ENCODE measurements around the gene MLLT11.

The MLLT11 gene

GRCh38 chr1:151060007-151060656 is at the start of gene MLLT11:
Gene MLLT11, plus strand, starts transcription at chr1:151060397. Its CDS starts 6,828 bp downstream, at chr1:151067225.
- Mint-ChIP-seq H3K4me3 (peak within 1 kb of the TSS; percentile 97), H3K36me3 (ENCODE audit: low read depth) (peaks cover 38% of the 10 kb centered on the region), H3K27ac (peak within 1 kb of the TSS; percentile 96), H3K4me1 (peaks cover 56% of the 10 kb centered on the region), H3K9me3 (no peaks in the 10 kb centered on the region), H3K27me3 (no peaks in the 10 kb centered on the region)
- no peak for ATAC-seq
- peak; percentile 53 for DNase-seq

GRCh38 chr1:151011154-151011850 is 48.9 kb upstream of the MLLT11 start:
- no peaks in the 10 kb centered on the region for H3K36me3 Mint-ChIP-seq (ENCODE audit: low read depth)
- H3K27me3 Mint-ChIP-seq: no peaks in the 10 kb centered on the region
- H3K4me1 Mint-ChIP-seq: peaks cover 54% of the 10 kb centered on the region
- H3K9me3 Mint-ChIP-seq: no peaks in the 10 kb centered on the region
- no peak overlapping the region for H3K4me3 Mint-ChIP-seq
- DNase-seq (no peak), ATAC-seq (no peak)
- peak overlapping the region; percentile 20 for H3K27ac Mint-ChIP-seq

GRCh38 chr1:151012684-151013471 is 47.3 kb upstream of the MLLT11 start:
- no peak overlapping the region for H3K27ac Mint-ChIP-seq
- H3K27me3 Mint-ChIP-seq: no peaks in the 10 kb centered on the region
- ATAC-seq: no peak
- DNase-seq: no peak
- no peaks in the 10 kb centered on the region for H3K36me3 Mint-ChIP-seq (ENCODE audit: low read depth)
- H3K9me3 Mint-ChIP-seq: no peaks in the 10 kb centered on the region
- no peak overlapping the region for H3K4me3 Mint-ChIP-seq
- H3K4me1 Mint-ChIP-seq: peaks cover 38% of the 10 kb centered on the region

GRCh38 chr1:151013518-151013917 is 46.7 kb upstream of the MLLT11 start:
- Mint-ChIP-seq H3K9me3 (no peaks in the 10 kb centered on the region), H3K27me3 (no peaks in the 10 kb centered on the region), H3K36me3 (ENCODE audit: low read depth) (peaks cover 5% of the 10 kb centered on the region), H3K27ac (no peak overlapping the region), H3K4me1 (peaks cover 34% of the 10 kb centered on the region), H3K4me3 (no peak overlapping the region)
- DNase-seq (no peak), ATAC-seq (no peak)

GRCh38 chr1:151024540-151025146 is 35.6 kb upstream of the MLLT11 start:
- Mint-ChIP-seq H3K9me3 (no peaks in the 10 kb centered on the region), H3K4me3 (no peak overlapping the region), H3K27ac (no peak overlapping the region), H3K27me3 (no peaks in the 10 kb centered on the region), H3K4me1 (peaks cover 5% of the 10 kb centered on the region), H3K36me3 (ENCODE audit: low read depth) (peaks cover 15% of the 10 kb centered on the region)
- DNase-seq (peak; percentile 86), ATAC-seq (peak; percentile 99)

- no peaks in the 10 kb centered on the region for H3K27me3 Mint-ChIP-seq
Observed at GRCh38 chr1:151026460-151026859, 33.7 kb upstream of the MLLT11 start.

GRCh38 chr1:151032164-151032563 is 28.0 kb upstream of the MLLT11 start:
- H3K9me3 Mint-ChIP-seq: no peaks in the 10 kb centered on the region
- no peaks in the 10 kb centered on the region for H3K4me1 Mint-ChIP-seq
- no peaks in the 10 kb centered on the region for H3K27me3 Mint-ChIP-seq
- ATAC-seq (no peak), DNase-seq (no peak)
- H3K36me3 Mint-ChIP-seq (ENCODE audit: low read depth): peaks cover 17% of the 10 kb centered on the region
- H3K4me3 Mint-ChIP-seq: no peak overlapping the region
- no peak overlapping the region for H3K27ac Mint-ChIP-seq

More at GRCh38 chr1:151026460-151026859, 33.7 kb upstream of the MLLT11 start:
- no peak for DNase-seq
- H3K27ac Mint-ChIP-seq: no peak overlapping the region
- peaks cover 5% of the 10 kb centered on the region for H3K4me1 Mint-ChIP-seq
- H3K9me3 Mint-ChIP-seq: no peaks in the 10 kb centered on the region
- peaks cover 16% of the 10 kb centered on the region for H3K36me3 Mint-ChIP-seq (ENCODE audit: low read depth)
- H3K4me3 Mint-ChIP-seq: no peak overlapping the region
- no peak for ATAC-seq

- H3K27ac Mint-ChIP-seq: no peak overlapping the region
- H3K27me3 Mint-ChIP-seq: no peaks in the 10 kb centered on the region
- H3K4me3 Mint-ChIP-seq: no peak overlapping the region
- H3K36me3 Mint-ChIP-seq (ENCODE audit: low read depth): peaks cover 11% of the 10 kb centered on the region
- no peaks in the 10 kb centered on the region for H3K4me1 Mint-ChIP-seq
- no peak for ATAC-seq
- DNase-seq: no peak
- no peaks in the 10 kb centered on the region for H3K9me3 Mint-ChIP-seq
Observed at GRCh38 chr1:151035167-151035566, 25.0 kb upstream of the MLLT11 start.

GRCh38 chr1:151036356-151036755 is 23.8 kb upstream of the MLLT11 start, which contains the start of gene BNIPL:
Gene BNIPL, plus strand, starts transcription at chr1:151036586. Its CDS starts 140 bp downstream, at chr1:151036726.
- Mint-ChIP-seq H3K27ac (no peak within 1 kb of the TSS), H3K27me3 (no peaks in the 10 kb centered on the region), H3K4me1 (no peaks in the 10 kb centered on the region)

GRCh38 chr1:151037032-151037431 is 23.2 kb upstream of the MLLT11 start:
- Mint-ChIP-seq H3K27me3 (no peaks in the 10 kb centered on the region), H3K36me3 (ENCODE audit: low read depth) (peaks cover 8% of the 10 kb centered on the region), H3K27ac (no peak overlapping the region), H3K4me1 (no peaks in the 10 kb centered on the region), H3K4me3 (no peak overlapping the region), H3K9me3 (no peaks in the 10 kb centered on the region)
- DNase-seq (no peak), ATAC-seq (no peak)

More at GRCh38 chr1:151036356-151036755, 23.8 kb upstream of the MLLT11 start, which contains the start of gene BNIPL:
- Mint-ChIP-seq H3K9me3 (no peaks in the 10 kb centered on the region), H3K4me3 (no peak within 1 kb of the TSS), H3K36me3 (ENCODE audit: low read depth) (peaks cover 10% of the 10 kb centered on the region)
- DNase-seq (no peak), ATAC-seq (no peak)

GRCh38 chr1:151039521-151039920 is 20.7 kb upstream of the MLLT11 start:
- ATAC-seq (no peak), DNase-seq (no peak)
- Mint-ChIP-seq H3K4me1 (peaks cover 6% of the 10 kb centered on the region), H3K36me3 (ENCODE audit: low read depth) (peaks cover 5% of the 10 kb centered on the region), H3K9me3 (no peaks in the 10 kb centered on the region), H3K4me3 (no peak overlapping the region), H3K27ac (no peak overlapping the region), H3K27me3 (no peaks in the 10 kb centered on the region)

- ATAC-seq (no peak), DNase-seq (no peak)
- no peak overlapping the region for H3K27ac Mint-ChIP-seq
- H3K4me1 Mint-ChIP-seq: peaks cover 22% of the 10 kb centered on the region
- no peaks in the 10 kb centered on the region for H3K27me3 Mint-ChIP-seq
- H3K9me3 Mint-ChIP-seq: no peaks in the 10 kb centered on the region
- no peak overlapping the region for H3K4me3 Mint-ChIP-seq
- H3K36me3 Mint-ChIP-seq (ENCODE audit: low read depth): peaks cover 2% of the 10 kb centered on the region
Observed at GRCh38 chr1:151043163-151043562, 17.0 kb upstream of the MLLT11 start.

- peaks cover 40% of the 10 kb centered on the region for H3K4me1 Mint-ChIP-seq
Observed at GRCh38 chr1:151047591-151047924, 12.6 kb upstream of the MLLT11 start, which contains the start of gene C1orf56. Gene C1orf56, plus strand, starts transcription at chr1:151047751. Its CDS starts 97 bp downstream, at chr1:151047848.

GRCh38 chr1:151047925-151048644 is 12.1 kb upstream of the MLLT11 start:
- peaks cover 29% of the 10 kb centered on the region for H3K36me3 Mint-ChIP-seq (ENCODE audit: low read depth)
- peak; percentile 83 for ATAC-seq
- peak; percentile 62 for DNase-seq
- no peaks in the 10 kb centered on the region for H3K9me3 Mint-ChIP-seq
- peak overlapping the region; percentile 88 for H3K4me3 Mint-ChIP-seq
- no peaks in the 10 kb centered on the region for H3K27me3 Mint-ChIP-seq
- H3K27ac Mint-ChIP-seq: peak overlapping the region; percentile 87
- peaks cover 37% of the 10 kb centered on the region for H3K4me1 Mint-ChIP-seq

More at GRCh38 chr1:151047591-151047924, 12.6 kb upstream of the MLLT11 start, which contains the start of gene C1orf56:
- Mint-ChIP-seq H3K9me3 (no peaks in the 10 kb centered on the region), H3K27ac (peak within 1 kb of the TSS; percentile 87), H3K27me3 (no peaks in the 10 kb centered on the region), H3K4me3 (peak within 1 kb of the TSS; percentile 88), H3K36me3 (ENCODE audit: low read depth) (peaks cover 27% of the 10 kb centered on the region)
- DNase-seq: peak; percentile 71
- peak; percentile 69 for ATAC-seq

Measured in activated naive CD8-positive, alpha-beta T cell treated with anti-CD3 and anti-CD28 coated beads, Interleukin-2, amount 50 U/mL, for 24 hours (primary cell).